PC-3 (cell line): Measurements from ENCODE around the gene ELN.
"Not testable (repeated sequence)": the region's sequence is repeated elsewhere in the genome, so short reads cannot be mapped to it uniquely, and the experiment has no call there.

Experiments
- EZH2 ChIP-seq: fragments of 300-600 bp; sonication (generic); IDR thresholded peaks from one replicate; pipeline ENCODE4 v1.6.1; 2017; ENCODE audit warnings: antibody characterized with exemption, mild to moderate bottlenecking, low read length; ENCODE audit not compliant: unreplicated experiment
- TF ChIP-seq, protein P1 (sequence below): fragments of 300-600 bp; sonication (generic); conservative IDR thresholded peaks from 2 replicates; pipeline ENCODE4 v1.5.1; 2017; ENCODE audit warnings: antibody characterized with exemption, low read depth, mild to moderate bottlenecking, low read length

GRCh38 chr7:74011421-74011820 lies 16.6 kb upstream of the ELN start:
- TF ChIP-seq, protein P1, sequence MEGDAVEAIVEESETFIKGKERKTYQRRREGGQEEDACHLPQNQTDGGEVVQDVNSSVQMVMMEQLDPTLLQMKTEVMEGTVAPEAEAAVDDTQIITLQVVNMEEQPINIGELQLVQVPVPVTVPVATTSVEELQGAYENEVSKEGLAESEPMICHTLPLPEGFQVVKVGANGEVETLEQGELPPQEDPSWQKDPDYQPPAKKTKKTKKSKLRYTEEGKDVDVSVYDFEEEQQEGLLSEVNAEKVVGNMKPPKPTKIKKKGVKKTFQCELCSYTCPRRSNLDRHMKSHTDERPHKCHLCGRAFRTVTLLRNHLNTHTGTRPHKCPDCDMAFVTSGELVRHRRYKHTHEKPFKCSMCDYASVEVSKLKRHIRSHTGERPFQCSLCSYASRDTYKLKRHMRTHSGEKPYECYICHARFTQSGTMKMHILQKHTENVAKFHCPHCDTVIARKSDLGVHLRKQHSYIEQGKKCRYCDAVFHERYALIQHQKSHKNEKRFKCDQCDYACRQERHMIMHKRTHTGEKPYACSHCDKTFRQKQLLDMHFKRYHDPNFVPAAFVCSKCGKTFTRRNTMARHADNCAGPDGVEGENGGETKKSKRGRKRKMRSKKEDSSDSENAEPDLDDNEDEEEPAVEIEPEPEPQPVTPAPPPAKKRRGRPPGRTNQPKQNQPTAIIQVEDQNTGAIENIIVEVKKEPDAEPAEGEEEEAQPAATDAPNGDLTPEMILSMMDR = not testable (repeated sequence)
- TF ChIP-seq EZH2 = not testable (repeated sequence)
